ENCODE results near the gene CHRNA5. TPM values are rescaled to one million over a fixed set of nuclear protein-coding genes. Genes with fewer than 3 reads are reported as not detected.

The CHRNA5 gene
- polyA plus RNA-seq, 3 donors = 0.19 TPM; not detected in 2

- peaks cover 0 to 3% (median 0%) of the 10 kb centered on the region in 7 donors for H3K9me3 Mint-ChIP-seq
Measured at GRCh38 chr15:78541744-78542034, 23.6 kb upstream of the CHRNA5 start.

GRCh38 chr15:78542647-78543046, 22.7 kb upstream of the CHRNA5 start:
- intact Hi-C loops (cut with micrococcal nuclease) = loop anchor here (5.0 kb wide), 2 partner anchors 105 to 245 kb away; partner anchors contain the start of genes IREB2 (in 2 of the 2) and SKIC8 (in 1 of the 2)
- Histone ChIP-seq H3K9me3 (replicated peaks in 1 of 2; ENCODE audit: control insufficient read depth in 1 of 2, insufficient read depth in 1 of 2, low read length in 2 of 2) (no peaks in the 10 kb centered on the region), H3K4me3 (replicated peaks in 1 of 3; ENCODE audit: low read depth in 2 of 3, low read length in 3 of 3) (no peak overlapping the region), H3K36me3 (replicated peaks in 1 of 2; ENCODE audit: control insufficient read depth in 1 of 2, insufficient read depth in 2 of 2, low read length in 2 of 2) (peaks cover 41 to 56% of the 10 kb centered on the region in 2 donors), H2AFZ (ENCODE audit: insufficient read depth, low read depth, low read length, poor library complexity, severe bottlenecking) (no peak overlapping the region), H3K4me1 (ENCODE audit: control insufficient read depth in 1 of 2, insufficient read depth in 2 of 2, low read length in 2 of 2) (peaks cover 16 to 21% of the 10 kb centered on the region in 2 donors), H3K9ac (ENCODE audit: insufficient read depth, low read length, poor library complexity, severe bottlenecking) (no peak overlapping the region), H3K4me2 (replicated peaks; ENCODE audit: extremely low read depth, low read length, poor library complexity, severe bottlenecking) (peak overlapping the region; percentile 96), H3K79me2 (ENCODE audit: insufficient read depth, low read length) (peaks cover 42% of the 10 kb centered on the region), H3K27me3 (ENCODE audit: control insufficient read depth in 2 of 2, insufficient read depth in 2 of 2, low read length in 2 of 2) (no peaks in the 10 kb centered on the region), H3K27ac (ENCODE audit: low read depth in 1 of 2, low read length in 2 of 2) (peak overlapping the region in 1 of 2 donors; percentile 60), H4K20me1 (ENCODE audit: insufficient read depth, low read length) (peaks cover 39% of the 10 kb centered on the region)
- Mint-ChIP-seq H3K4me3 (no peak overlapping the region), H3K36me3 (peaks cover 43 to 55% of the 10 kb centered on the region in 2 donors), H3K27ac (no peak overlapping the region), H3K4me1 (peaks cover 22% of the 10 kb centered on the region), H3K9me3 (peaks cover 0 to 3% (median 0%) of the 10 kb centered on the region in 7 donors), H3K27me3 (ENCODE audit: low read depth in 3 of 3) (peaks cover 0 to 3% (median 1%) of the 10 kb centered on the region in 3 donors)
- TF ChIP-seq CTCF (IDR thresholded peaks at IDR 0.05) = no peak
- 100% methylated on average over 3 of the region's 3 CpGs for WGBS (ENCODE audit: insufficient coverage)
- no peak for DNase-seq

More at GRCh38 chr15:78541744-78542034, 23.6 kb upstream of the CHRNA5 start:
- intact Hi-C loops (cut with micrococcal nuclease) = loop anchor here (5.0 kb wide), 2 partner anchors 104 to 244 kb away; partner anchors contain the start of genes IREB2 (in 2 of the 2) and SKIC8 (in 1 of the 2)
- peaks cover 42% of the 10 kb centered on the region for H3K79me2 ChIP-seq (ENCODE audit: insufficient read depth, low read length)
- no CpG with 5 or more reads among the region's 1 CpG for WGBS (ENCODE audit: insufficient coverage)
- H3K9ac ChIP-seq (ENCODE audit: insufficient read depth, low read length, poor library complexity, severe bottlenecking) = peak overlapping the region; percentile 97
- H3K36me3 ChIP-seq (replicated peaks in 1 of 2; ENCODE audit: control insufficient read depth in 1 of 2, insufficient read depth in 2 of 2, low read length in 2 of 2) = peaks cover 32 to 46% of the 10 kb centered on the region in 2 donors
- Mint-ChIP-seq H3K27me3 (ENCODE audit: low read depth in 3 of 3) (peaks cover 0 to 2% (median 1%) of the 10 kb centered on the region in 3 donors), H3K36me3 (peaks cover 34 to 46% of the 10 kb centered on the region in 2 donors), H3K4me3 (peak overlapping the region; percentile 94 to 98), H3K27ac (peak overlapping the region; percentile 98 to 100 (median 99)), H3K4me1 (peaks cover 22% of the 10 kb centered on the region)
- H3K4me3 ChIP-seq (replicated peaks in 1 of 3; ENCODE audit: low read depth in 2 of 3, low read length in 3 of 3) = peak overlapping the region; percentile 67 to 89 (median 77)
- H4K20me1 ChIP-seq (ENCODE audit: insufficient read depth, low read length) = peaks cover 30% of the 10 kb centered on the region
- TF ChIP-seq CTCF (IDR thresholded peaks at IDR 0.05) = no peak
- no peak for DNase-seq
- peak overlapping the region; percentile 86 for H2AFZ ChIP-seq (ENCODE audit: insufficient read depth, low read depth, low read length, poor library complexity, severe bottlenecking)
- peaks cover 16 to 21% of the 10 kb centered on the region in 2 donors for H3K4me1 ChIP-seq (ENCODE audit: control insufficient read depth in 1 of 2, insufficient read depth in 2 of 2, low read length in 2 of 2)
- peak overlapping the region; percentile 96 for H3K4me2 ChIP-seq (replicated peaks; ENCODE audit: extremely low read depth, low read length, poor library complexity, severe bottlenecking)
- no peaks in the 10 kb centered on the region for H3K9me3 ChIP-seq (replicated peaks in 1 of 2; ENCODE audit: control insufficient read depth in 1 of 2, insufficient read depth in 1 of 2, low read length in 2 of 2)
- no peaks in the 10 kb centered on the region for H3K27me3 ChIP-seq (ENCODE audit: control insufficient read depth in 2 of 2, insufficient read depth in 2 of 2, low read length in 2 of 2)
- H3K27ac ChIP-seq (ENCODE audit: low read depth in 1 of 2, low read length in 2 of 2) = peak overlapping the region in 1 of 2 donors; percentile 97

Measured in CD14-positive monocyte (primary cell).